KOPT-K1 (cell line): ENCODE results near the gene ERGIC2.
"Not testable (repeated sequence)": the region's sequence is repeated elsewhere in the genome, so short reads cannot be mapped to it uniquely, and the experiment has no call there.

ENCODE experiments used
- H3K27ac ChIP-seq: fragments of 200-600 bp; sonication (generic); 2 replicates; pipeline ENCODE4 v1.5.1; 2016; ENCODE audit warnings: antibody characterized with exemption, mild to moderate bottlenecking, low read depth, low read length; ENCODE audit not compliant: poor library complexity, severe bottlenecking
- H3K36me3 ChIP-seq: fragments of 200-600 bp; sonication (generic); 2 replicates; pipeline ENCODE4 v1.5.1; 2017; ENCODE audit warnings: antibody characterized with exemption, mild to moderate bottlenecking, low read length, moderate library complexity; ENCODE audit not compliant: insufficient read depth
- H3K9me3 ChIP-seq: fragments of 200-600 bp; sonication (generic); 2 replicates; pipeline ENCODE4 v1.5.1; 2017; ENCODE audit warnings: antibody characterized with exemption, low read length, mild to moderate bottlenecking; ENCODE audit not compliant: insufficient read depth, poor library complexity, severe bottlenecking

Gene ERGIC2

DNA sequence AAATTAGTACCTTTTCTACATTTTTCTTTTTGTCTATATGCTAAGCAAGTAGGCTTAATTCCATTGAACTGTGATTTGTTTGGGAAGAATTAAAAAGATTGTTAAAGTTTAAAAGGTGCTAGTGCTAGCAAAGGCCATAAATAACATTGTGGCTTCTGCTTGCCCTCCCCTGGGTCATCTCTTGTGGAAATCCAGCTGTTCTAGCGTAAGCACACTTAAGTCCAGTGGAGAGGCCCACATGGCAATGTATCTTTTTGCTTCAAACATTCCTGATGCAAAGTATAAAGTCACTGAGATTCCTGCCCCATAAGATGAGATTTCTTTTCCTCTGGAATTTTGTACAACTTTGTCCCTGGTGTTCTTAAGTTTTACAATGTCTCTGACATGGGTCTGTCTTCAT lies 14.4 kb upstream of the ERGIC2 start:
- H3K9me3 ChIP-seq = no peaks in the 10 kb centered on the region
- no peaks in the 10 kb centered on the region for H3K36me3 ChIP-seq
- H3K27ac ChIP-seq = no peak overlapping the region

DNA sequence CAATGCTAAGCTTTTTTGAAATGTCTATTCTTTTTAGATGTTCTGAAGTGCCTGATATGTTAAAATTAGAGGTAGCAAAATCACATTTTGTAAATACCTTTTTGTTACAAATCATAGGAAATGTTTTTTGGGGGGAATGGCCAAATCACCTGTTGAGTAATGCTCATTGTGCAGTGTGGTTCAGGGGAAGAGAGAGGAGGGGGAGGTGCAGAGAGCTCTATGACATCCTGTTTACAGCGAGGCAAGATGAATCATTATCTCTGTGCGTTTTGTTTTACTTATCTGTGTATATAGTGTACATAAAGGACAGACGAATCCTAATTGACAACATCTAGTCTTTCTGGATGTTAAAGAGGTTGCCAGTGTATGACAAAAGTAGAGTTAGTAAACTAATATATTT lies 9.4 kb upstream of the ERGIC2 start:
- not testable (repeated sequence) for H3K9me3 ChIP-seq, H3K27ac ChIP-seq, H3K36me3 ChIP-seq

DNA sequence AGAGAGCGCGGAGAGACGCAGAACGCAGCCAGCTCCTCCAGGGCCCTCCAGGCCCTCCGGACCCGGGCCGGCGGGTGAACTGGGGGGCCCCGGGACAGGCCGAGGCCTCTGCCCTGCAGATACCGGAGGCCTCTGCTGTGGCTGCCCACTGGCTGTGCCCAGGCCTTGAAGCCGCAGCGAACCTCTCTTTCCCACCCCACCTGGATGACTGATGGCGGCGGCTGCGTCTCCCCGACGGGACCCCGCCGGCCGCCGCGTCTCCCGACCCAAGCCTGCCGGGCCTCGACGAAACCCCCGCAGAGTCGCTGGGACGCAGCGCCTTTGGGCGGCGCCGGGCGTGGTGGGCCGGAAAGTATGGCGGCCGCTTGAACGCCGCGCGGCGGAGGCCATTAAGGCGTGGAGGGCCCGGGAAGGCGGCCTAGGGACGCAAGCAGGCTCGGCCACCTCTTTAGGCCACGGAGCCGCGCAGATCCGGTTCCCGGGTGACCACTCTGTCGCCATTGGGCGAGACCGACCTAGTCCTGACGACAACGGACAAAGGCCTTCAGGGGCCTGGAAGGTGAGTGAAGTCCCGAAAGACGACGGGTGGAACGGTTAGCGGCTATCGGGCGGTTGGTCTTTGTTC lies 8.4 kb upstream of the ERGIC2 start:
- Histone ChIP-seq H3K27ac (no peak overlapping the region), H3K9me3 (no peaks in the 10 kb centered on the region), H3K36me3 (no peaks in the 10 kb centered on the region)

DNA sequence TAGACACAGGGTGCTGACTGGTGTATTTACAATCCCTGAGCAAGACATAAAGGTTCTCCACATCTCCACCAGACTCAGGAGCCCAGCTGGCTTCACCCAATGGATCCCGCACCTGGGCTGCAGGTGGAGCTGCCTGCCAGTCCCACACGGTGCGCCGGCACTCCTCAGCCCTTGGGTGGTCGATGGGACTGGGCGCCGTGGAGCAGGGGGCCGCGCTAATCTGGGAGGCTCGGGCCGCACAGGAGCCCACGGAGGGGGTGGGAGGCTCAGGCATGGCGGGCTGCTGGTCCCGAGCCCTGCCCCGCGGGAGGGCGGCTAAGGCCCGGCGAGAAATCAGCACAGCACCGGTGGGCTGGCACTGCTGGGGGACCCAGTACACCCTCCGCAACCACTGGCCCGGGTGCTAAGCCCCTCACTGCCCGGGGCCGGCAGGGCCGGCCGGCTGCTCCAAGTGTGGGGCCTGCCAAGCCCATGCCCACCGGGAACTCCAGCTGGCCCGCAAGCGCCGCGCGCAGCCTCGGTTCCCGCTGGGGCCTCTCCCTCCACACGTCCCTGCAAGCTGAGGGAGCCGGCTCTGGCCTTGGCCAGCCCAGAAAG lies 5.2 kb upstream of the ERGIC2 start:
- H3K9me3 ChIP-seq, H3K27ac ChIP-seq, H3K36me3 ChIP-seq: not testable (repeated sequence)

DNA sequence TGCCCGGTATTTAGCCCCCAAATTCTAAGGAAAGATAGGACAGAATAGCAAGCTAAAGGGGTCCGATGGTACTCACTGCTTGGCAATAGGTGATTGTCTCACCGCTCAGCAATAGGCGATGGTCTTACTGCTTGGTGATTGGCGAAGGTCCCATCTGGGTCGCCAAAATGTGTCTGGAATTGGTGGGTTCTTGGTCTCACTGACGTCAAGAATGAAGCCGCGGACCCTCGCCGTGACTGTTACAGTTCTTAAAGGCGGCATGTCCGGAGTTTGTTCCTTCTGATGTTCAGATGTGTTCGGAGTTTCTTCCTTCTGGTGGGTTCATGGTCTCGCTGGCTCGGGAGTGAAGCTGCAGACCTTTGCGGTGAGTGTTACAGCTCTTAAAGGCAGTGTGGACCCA lies 4.2 kb upstream of the ERGIC2 start:
- not testable (repeated sequence) for H3K9me3 ChIP-seq, H3K36me3 ChIP-seq, H3K27ac ChIP-seq

DNA sequence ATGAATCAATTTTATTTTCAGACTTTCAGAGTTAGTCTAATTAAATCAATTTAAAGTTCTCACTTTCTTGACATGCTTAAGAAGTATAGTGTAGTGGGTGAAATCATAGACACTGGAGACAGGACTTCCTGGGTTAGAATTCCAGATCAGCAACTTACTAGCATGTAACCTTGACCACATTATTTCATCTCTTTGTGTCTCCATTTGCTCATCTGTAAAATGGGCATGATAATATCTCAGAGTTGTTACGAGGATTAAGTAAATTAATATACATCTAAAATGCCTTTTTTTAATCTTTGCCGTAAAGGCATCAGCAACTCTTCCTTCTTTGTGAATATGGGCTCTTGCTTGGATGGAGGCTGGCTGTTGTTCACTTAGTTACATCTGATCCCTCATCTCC lies 1.3 kb upstream of the ERGIC2 start:
- H3K27ac ChIP-seq = no peak overlapping the region
- peaks cover 10% of the 10 kb centered on the region for H3K36me3 ChIP-seq
- peaks cover 3% of the 10 kb centered on the region for H3K9me3 ChIP-seq

DNA sequence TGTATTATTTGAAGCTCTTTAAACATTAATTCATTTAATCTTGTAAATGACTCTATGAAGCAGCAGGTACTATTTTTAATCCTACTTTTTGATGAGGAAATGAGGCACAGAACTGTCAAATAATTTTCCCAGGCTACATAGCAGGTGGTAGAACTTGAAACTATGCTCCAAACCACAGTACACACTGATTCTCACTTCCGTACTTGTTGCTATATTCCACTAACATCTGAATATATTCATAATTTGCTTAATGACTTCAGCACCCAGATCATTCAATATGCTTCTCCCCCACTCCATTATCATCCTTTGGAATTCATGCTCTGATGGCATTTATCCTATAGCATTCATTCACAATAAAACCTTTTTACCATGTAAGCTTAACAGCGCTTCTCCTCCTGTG lies 4.9 kb downstream of the ERGIC2 start:
- H3K27ac ChIP-seq = no peak overlapping the region

DNA sequence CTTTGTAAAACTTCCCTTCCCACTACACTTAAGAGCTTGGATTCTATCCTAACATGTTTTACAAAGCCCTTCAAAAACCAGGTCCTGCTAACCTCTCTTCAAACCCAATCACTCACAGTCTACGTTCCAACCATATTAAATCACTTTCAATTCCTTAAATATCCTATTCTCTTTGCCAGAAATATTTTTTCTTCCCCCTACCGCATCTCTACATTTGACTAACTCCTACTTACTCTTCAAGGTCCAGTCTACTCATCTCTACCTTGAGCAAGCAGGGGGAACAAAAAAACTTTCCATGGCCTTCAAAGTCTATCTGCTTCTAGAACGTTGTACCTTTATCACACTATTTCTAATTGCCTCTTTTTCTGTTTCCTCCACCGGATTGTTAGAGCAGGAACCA lies 6.1 kb downstream of the ERGIC2 start:
- peaks cover 37% of the 10 kb centered on the region for H3K36me3 ChIP-seq
- no peak overlapping the region for H3K27ac ChIP-seq
- H3K9me3 ChIP-seq = peaks cover 7% of the 10 kb centered on the region

More for the DNA sequence above, 4.9 kb downstream of the ERGIC2 start:
- peaks cover 25% of the 10 kb centered on the region for H3K36me3 ChIP-seq
- H3K9me3 ChIP-seq = peaks cover 7% of the 10 kb centered on the region

DNA sequence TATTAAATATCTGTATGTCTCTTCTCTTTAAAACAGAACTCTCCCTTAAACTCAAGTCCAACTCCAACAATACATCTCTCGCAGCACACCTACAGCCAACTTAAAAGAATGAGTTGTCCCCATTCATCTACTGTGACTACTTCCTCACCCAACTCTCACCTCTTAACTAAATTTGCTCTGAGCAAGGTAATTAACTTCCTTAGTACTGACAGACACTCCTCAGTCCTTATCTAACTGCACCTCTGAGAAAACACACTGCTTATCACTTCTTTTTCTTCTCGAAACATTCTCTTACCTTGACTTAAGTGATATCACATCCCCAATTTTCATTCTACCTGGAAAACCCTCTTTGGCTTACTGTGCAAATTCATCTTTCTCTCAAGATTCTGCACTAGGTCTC lies 7.0 kb downstream of the ERGIC2 start:
- peaks cover 46% of the 10 kb centered on the region for H3K36me3 ChIP-seq
- peaks cover 7% of the 10 kb centered on the region for H3K9me3 ChIP-seq
- H3K27ac ChIP-seq = no peak overlapping the region

DNA sequence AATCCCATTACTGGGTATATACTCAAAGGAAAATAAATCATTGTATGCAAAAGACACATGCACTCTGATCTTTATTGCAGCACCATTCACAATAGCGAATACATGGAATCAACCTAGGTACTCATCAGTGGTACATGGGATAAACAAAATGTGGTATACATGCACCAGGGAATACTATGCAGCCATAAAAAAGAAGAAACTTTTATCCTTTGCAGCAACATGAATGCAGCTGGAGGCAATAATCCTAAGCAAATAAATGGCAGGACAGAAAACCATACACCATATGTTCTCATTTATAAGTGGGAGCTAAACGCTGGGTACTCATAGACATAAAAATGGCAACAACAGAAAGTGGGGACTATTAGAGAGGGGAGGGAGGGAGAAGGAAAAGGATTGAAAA lies 15.9 kb downstream of the ERGIC2 start:
- no peak overlapping the region for H3K27ac ChIP-seq
- H3K36me3 ChIP-seq = peaks cover 84% of the 10 kb centered on the region
- peaks cover 3% of the 10 kb centered on the region for H3K9me3 ChIP-seq

DNA sequence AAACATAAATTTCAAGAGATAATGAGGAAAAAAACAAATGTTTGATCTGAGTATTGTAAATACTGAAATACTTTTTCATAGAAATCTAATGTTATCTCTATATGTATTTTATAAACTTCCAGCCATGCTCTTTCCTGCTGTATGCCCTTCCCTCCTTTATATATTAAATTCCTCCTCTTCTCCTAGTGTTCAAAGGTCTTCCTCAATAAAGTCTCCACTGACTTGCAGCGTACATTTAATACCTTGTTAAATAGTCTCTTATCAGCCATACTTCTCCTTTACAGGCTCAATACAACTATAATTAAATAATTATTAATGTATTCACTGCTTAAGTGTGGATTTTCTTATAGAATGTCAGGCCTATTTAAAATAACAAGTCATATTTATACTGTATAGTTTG lies 26.0 kb downstream of the ERGIC2 start:
- H3K9me3 ChIP-seq = no peaks in the 10 kb centered on the region
- H3K27ac ChIP-seq = no peak overlapping the region
- H3K36me3 ChIP-seq = peaks cover 85% of the 10 kb centered on the region

DNA sequence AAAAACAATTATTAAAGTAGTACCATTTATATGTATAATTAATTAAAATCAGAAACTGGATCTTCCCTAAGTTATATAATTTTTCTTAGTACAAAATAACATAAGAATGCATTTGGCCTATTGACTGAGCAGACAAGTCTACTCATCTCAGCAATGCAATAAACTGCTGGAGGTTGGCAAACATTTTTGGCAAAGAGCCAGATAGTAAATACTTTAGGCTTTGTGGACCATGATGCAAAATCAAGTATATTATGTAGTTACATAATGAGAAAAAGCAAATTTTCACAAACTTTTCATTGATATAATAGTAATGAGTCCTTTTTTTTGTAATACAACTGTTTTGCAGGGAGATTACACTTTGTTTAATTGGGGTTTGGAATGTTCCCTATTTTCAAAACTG lies 30.9 kb downstream of the ERGIC2 start:
- Histone ChIP-seq H3K27ac (no peak overlapping the region), H3K9me3 (no peaks in the 10 kb centered on the region), H3K36me3 (peaks cover 87% of the 10 kb centered on the region)

DNA sequence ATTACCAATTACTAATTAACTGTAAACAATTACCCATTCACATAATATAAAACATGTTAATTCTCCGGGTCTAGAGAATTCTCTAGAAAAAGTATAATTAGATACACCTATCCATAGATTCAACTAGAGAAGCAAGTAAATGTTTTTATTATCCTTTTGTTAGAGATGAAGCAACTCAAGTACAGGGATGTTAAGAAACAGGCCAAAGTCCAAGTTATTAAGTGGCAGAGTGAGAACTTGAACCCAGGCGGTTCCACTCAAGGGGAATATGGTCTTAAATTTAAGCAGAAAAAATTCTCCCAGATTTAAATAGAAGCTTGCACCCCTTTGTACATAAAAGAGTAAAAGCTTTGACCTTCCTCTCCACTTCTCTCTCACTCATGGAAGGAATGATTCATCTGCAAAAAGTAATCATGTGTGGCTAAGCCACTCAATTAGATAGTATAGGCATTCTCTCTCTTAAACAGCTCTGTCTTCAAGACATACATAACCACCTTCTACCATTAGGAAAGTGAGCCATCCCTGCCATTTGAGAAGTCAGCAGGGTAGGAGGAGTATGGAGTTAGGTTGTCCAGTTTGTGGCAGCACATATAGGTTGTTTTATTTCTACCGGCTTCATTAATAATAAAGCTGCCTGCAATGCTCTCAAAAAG lies 34.1 kb downstream of the ERGIC2 start:
- no peaks in the 10 kb centered on the region for H3K9me3 ChIP-seq
- H3K36me3 ChIP-seq = peaks cover 95% of the 10 kb centered on the region
- no peak overlapping the region for H3K27ac ChIP-seq

DNA sequence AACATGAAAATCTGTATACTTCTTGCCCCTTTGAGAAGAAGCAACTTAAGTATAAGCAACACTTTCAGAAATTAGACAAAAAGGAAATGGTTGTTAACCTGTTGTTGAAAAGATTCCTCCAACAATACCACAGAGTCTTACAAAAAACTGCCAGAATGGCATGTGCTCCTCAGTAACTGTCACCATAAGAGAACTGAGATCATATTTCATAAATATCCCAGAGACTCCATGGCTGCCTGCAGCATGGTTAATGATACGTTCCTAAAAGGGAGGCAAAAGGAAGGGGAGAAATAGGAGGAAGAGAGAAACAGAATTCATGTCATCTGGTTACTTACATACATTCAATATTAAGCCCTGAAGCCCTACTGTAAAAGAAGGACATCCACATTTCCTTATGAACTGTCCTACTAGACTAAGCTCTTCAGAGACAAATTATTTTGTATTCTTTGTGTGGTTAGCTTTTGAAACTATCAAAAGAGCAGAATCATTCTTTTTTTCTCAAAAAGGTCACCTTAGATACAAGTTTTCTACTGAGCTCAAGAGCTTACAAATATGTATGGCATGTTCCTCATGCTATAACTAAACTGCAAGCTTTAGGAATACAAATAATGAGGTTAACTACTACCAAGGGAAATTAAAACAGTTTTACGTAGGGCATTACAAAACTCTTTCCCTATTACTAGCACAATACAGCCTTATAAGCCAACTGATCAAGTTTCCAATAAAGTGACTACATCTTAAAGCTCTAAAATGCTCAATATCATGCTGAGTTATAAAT lies 37.8 kb downstream of the ERGIC2 start:
- no peak overlapping the region for H3K27ac ChIP-seq
- H3K9me3 ChIP-seq = no peaks in the 10 kb centered on the region
- peaks cover 96% of the 10 kb centered on the region for H3K36me3 ChIP-seq

DNA sequence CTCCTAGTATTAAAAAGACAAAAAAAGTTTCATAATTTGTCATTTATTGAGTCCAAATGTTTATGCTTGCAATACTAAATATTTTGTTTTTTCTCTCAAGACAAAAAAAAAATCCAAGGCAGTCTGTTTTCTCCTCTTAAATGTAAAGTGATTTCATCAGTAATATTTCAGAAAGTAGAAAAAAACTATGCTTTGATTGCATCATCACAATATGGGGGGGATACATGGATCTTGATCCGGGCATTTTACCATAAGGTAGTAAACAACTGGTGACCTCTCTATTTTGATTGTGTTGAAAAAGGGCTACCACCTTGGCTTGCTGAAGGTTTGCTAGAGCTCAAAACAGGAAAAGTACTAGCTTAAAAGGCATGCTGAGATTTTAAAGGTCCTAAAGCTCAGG lies 43.6 kb downstream of the ERGIC2 start:
- no peaks in the 10 kb centered on the region for H3K9me3 ChIP-seq
- peaks cover 89% of the 10 kb centered on the region for H3K36me3 ChIP-seq
- no peak overlapping the region for H3K27ac ChIP-seq
